Activated CD8-positive, alpha-beta memory T cell treated with anti-CD3 and anti-CD28 coated beads, Interleukin-2, amount 10 ng/mL, durations not matched to agents 7 days and 5 days (primary cell): ENCODE data around the gene ZFP36L1. TPM values are rescaled to one million over a fixed set of nuclear protein-coding genes. Genes with fewer than 3 reads are reported as not detected.

Experiments
- ATAC-seq: fragments of 150-1000 bp; cut with Tn5 transposase; one replicate; pipeline ENCODE4 v1.10.0; 2021; ENCODE audit warnings: moderate library complexity
- CTCF ChIA-PET: fragments of 350-600 bp; sonication (Branson Sonifier 250); formaldehyde crosslinking; loops from one replicate; lab custom pipeline; 2021; ENCODE audit warnings: antibody characterized with exemption; lab: Charles Lee
- DNase-seq: peaks from one replicate; pipeline ENCODE4 v3.0.0-alpha.2; 2020
- H3K27ac Mint-ChIP-seq: one replicate; pipeline ENCODE4 v1.8.0; 2021; ENCODE audit warnings: mild to moderate bottlenecking, mixed read lengths
- H3K27me3 Mint-ChIP-seq: one replicate; pipeline ENCODE4 v1.8.0; 2021; ENCODE audit warnings: mixed read lengths
- H3K36me3 Mint-ChIP-seq: one replicate; pipeline ENCODE4 v1.8.0; 2021; ENCODE audit warnings: mild to moderate bottlenecking, mixed read lengths
- H3K4me1 Mint-ChIP-seq: one replicate; pipeline ENCODE4 v1.8.0; 2021; ENCODE audit warnings: mixed read lengths
- H3K4me3 Mint-ChIP-seq: one replicate; pipeline ENCODE4 v1.8.0; 2021; ENCODE audit warnings: mild to moderate bottlenecking, moderate library complexity, mixed read lengths
- H3K9me3 Mint-ChIP-seq: one replicate; pipeline ENCODE4 v1.8.0; 2022; ENCODE audit warnings: low read depth, mixed read lengths
- total RNA-seq, 2 experiments: library from RNA; stranded (reverse); gene quantifications; one replicate each; pipeline ENCODE4 v1.2.3, GENCODE V29; 2021

ZFP36L1 gene
- total RNA-seq, 2 experiments from 2014 or later = 53.6 to 85.6 TPM

GRCh38 chr14:68741477-68741791 is 51.4 kb downstream of the ZFP36L1 start:
- Mint-ChIP-seq H3K36me3 (peaks cover 1% of the 10 kb centered on the region), H3K4me1 (no peaks in the 10 kb centered on the region), H3K27ac (no peak overlapping the region), H3K9me3 (peaks cover 6% of the 10 kb centered on the region), H3K4me3 (no peak overlapping the region), H3K27me3 (no peaks in the 10 kb centered on the region)
- DNase-seq = no peak
- CTCF ChIA-PET = no interaction called here
- no peak for ATAC-seq

- H3K4me3 Mint-ChIP-seq = no peak overlapping the region
- CTCF ChIA-PET = no interaction called here
- DNase-seq = no peak
- no peak for ATAC-seq
- no peaks in the 10 kb centered on the region for H3K4me1 Mint-ChIP-seq
- H3K27ac Mint-ChIP-seq = no peak overlapping the region
- H3K9me3 Mint-ChIP-seq = peaks cover 6% of the 10 kb centered on the region
- H3K27me3 Mint-ChIP-seq = no peaks in the 10 kb centered on the region
- peaks cover 1% of the 10 kb centered on the region for H3K36me3 Mint-ChIP-seq
Observed at GRCh38 chr14:68740788-68741476, 51.9 kb downstream of the ZFP36L1 start.

- Mint-ChIP-seq H3K4me1 (peaks cover 6% of the 10 kb centered on the region), H3K4me3 (no peak overlapping the region), H3K36me3 (peaks cover 1% of the 10 kb centered on the region), H3K27ac (no peak overlapping the region), H3K9me3 (peaks cover 6% of the 10 kb centered on the region), H3K27me3 (no peaks in the 10 kb centered on the region)
- CTCF ChIA-PET = interaction anchor here (0.9 kb wide), 1 partner anchor 49 kb away, joined by 3 read pairs; no protein-coding TSS in a partner anchor
- DNase-seq (no peak), ATAC-seq (no peak)
Observed at GRCh38 chr14:68739701-68740100, 53.2 kb downstream of the ZFP36L1 start.

GRCh38 chr14:68738559-68738958 is 54.3 kb downstream of the ZFP36L1 start:
- H3K4me1 Mint-ChIP-seq = peaks cover 16% of the 10 kb centered on the region
- peaks cover 1% of the 10 kb centered on the region for H3K36me3 Mint-ChIP-seq
- H3K27ac Mint-ChIP-seq = no peak overlapping the region
- H3K27me3 Mint-ChIP-seq = no peaks in the 10 kb centered on the region
- CTCF ChIA-PET = no interaction called here
- ATAC-seq = no peak
- peaks cover 6% of the 10 kb centered on the region for H3K9me3 Mint-ChIP-seq
- DNase-seq = no peak
- no peak overlapping the region for H3K4me3 Mint-ChIP-seq

Other genes with a start within 250 kb of the ZFP36L1 start
- gene ACTN1, start 186.2 kb upstream of the ZFP36L1 start, total RNA-seq = 10 to 100 TPM; 26.8 to 56.0 TPM